Panc1 (cell line): ENCODE measurements around the gene INPPL1. TPM values are rescaled to one million over a fixed set of nuclear protein-coding genes. Genes with fewer than 3 reads are reported as not detected.

Experiments
- ATAC-seq: fragments of 200-7000 bp; cut with Tn5 transposase; 2 replicates; pipeline ENCODE4 v1.9.1; 2020; ENCODE audit warnings: mild to moderate bottlenecking, moderate library complexity
- BruUV-seq: library from RNA; stranded (reverse); fragments of 400-500 nt; replicated peaks from 2 replicates; lab custom pipeline; 2021; lab: Mats Ljungman, UMichigan
- CTCF ChIA-PET: fragments of 300-600 bp; sonication (Branson Sonifier 250); formaldehyde crosslinking; loops from one replicate; lab custom pipeline; 2022; ENCODE audit warnings: antibody characterized with exemption; lab: Charles Lee
- POLR2A ChIA-PET: fragments of 300-600 bp; sonication (Branson Sonifier 250); formaldehyde crosslinking; loops from one replicate; lab custom pipeline; 2022; ENCODE audit warnings: antibody characterized with exemption; lab: Charles Lee
- DNase-seq: peaks from one replicate; pipeline ENCODE4 v3.0.0-alpha.2; 2010; ENCODE audit warnings: low read depth, low spot score
- H3K27ac ChIP-seq: 2 replicates; pipeline ENCODE4 v1.5.1; 2011; ENCODE audit warnings: mild to moderate bottlenecking, low read length, inconsistent platforms
- H3K27me3 ChIP-seq: fragments of 200-500 bp; sonication (Bioruptor generic); 2 replicates; pipeline ENCODE4 v1.6.0; 2014; ENCODE audit warnings: low read length, inconsistent platforms; ENCODE audit not compliant: control insufficient read depth, insufficient read depth
- H3K36me3 ChIP-seq: fragments of 200-500 bp; sonication (Bioruptor generic); 2 replicates; pipeline ENCODE4 v1.5.1; 2014; ENCODE audit warnings: inconsistent platforms, mild to moderate bottlenecking, low read length, moderate library complexity; ENCODE audit not compliant: control insufficient read depth, insufficient read depth
- H3K4me1 ChIP-seq: 2 replicates; pipeline ENCODE4 v1.5.1; 2011; ENCODE audit warnings: inconsistent platforms, mild to moderate bottlenecking, low read length, moderate library complexity; ENCODE audit not compliant: control insufficient read depth, insufficient read depth
- H3K4me3 ChIP-seq, 2 experiments: 2 replicates each; pipeline ENCODE4 v1.5.1; 2011 to 2012; ENCODE audit warnings: low read depth in 2 of 2, low read length in 2 of 2, mild to moderate bottlenecking in 2 of 2, inconsistent platforms in 1 of 2, moderate library complexity in 1 of 2
- H3K9me3 ChIP-seq: fragments of 200-500 bp; sonication (Bioruptor generic); 2 replicates; pipeline ENCODE4 v1.5.1; 2014; ENCODE audit warnings: low read depth, mild to moderate bottlenecking, inconsistent platforms, low read length, moderate library complexity; ENCODE audit not compliant: control insufficient read depth, insufficient read depth
- CTCF ChIP-seq: fragments of 450-650 bp; IDR thresholded peaks from 2 replicates; pipeline ENCODE4 v1.5.1; 2017; ENCODE audit warnings: mild to moderate bottlenecking
- POLR2AphosphoS5 ChIP-seq: IDR thresholded peaks from 2 replicates; pipeline ENCODE4 v1.6.1; 2012; ENCODE audit warnings: mild to moderate bottlenecking, low read depth, low read length, moderate library complexity
- SIN3A ChIP-seq: IDR thresholded peaks from 2 replicates; pipeline ENCODE4 v1.6.1; 2012; ENCODE audit warnings: low read depth, mild to moderate bottlenecking, low read length, moderate library complexity, borderline replicate concordance; ENCODE audit not compliant: insufficient read depth
- TCF7L2 ChIP-seq: IDR thresholded peaks from 2 replicates; pipeline ENCODE4 v1.6.1; 2011; ENCODE audit warnings: mild to moderate bottlenecking, low read depth, low read length, inconsistent platforms
- in situ Hi-C: cut with HindIII; loops from 2 replicates; pipeline ENCODE4 v1.10.0; 2016; ENCODE audit warnings: low sequenced_read_pairs, low pct_unique_long_range_greater_than_20kb
- intact Hi-C: fragments of 100-400 bp; cut with micrococcal nuclease; formaldehyde crosslinking; loops from one replicate; pipeline ENCODE4 v1.10.0; 2022; ENCODE audit not compliant: unreplicated experiment
- total RNA-seq: library from RNA; stranded (reverse); gene quantifications from one replicate; pipeline ENCODE4 v1.2.1, GENCODE V29; 2021; ENCODE audit not compliant: unreplicated experiment
- TF ChIP-seq, protein P1 (sequence below), 2 experiments: IDR thresholded peaks; 2 replicates each; pipeline ENCODE4 v1.6.1; 2011 to 2012; ENCODE audit warnings: low read depth in 2 of 2, control low read depth in 1 of 2, low read length in 1 of 2, mild to moderate bottlenecking in 1 of 2, moderate library complexity in 1 of 2; ENCODE audit not compliant: insufficient read depth in 1 of 2

The INPPL1 gene
- total RNA-seq, 1 experiment from 2014 or later, result 298 TPM

- intact Hi-C loops (no loop called here), in situ Hi-C loops (no loop called here)
- Histone ChIP-seq H3K36me3 (no peaks in the 10 kb centered on the region), H3K27ac (peak overlapping the region; percentile 89), H3K4me3 (peak overlapping the region; percentile 95), H3K9me3 (no peaks in the 10 kb centered on the region), H3K4me1 (peaks cover 22% of the 10 kb centered on the region), H3K27me3 (no peaks in the 10 kb centered on the region)
- ChIA-PET CTCF (interaction anchor here (0.6 to 0.7 kb wide), 2 partner anchors 15 to 198 kb away, joined by 4 read pairs; no protein-coding TSS in a partner anchor), POLR2A (no interaction called here)
- no TSS peak for BruUV-seq
- TF ChIP-seq POLR2AphosphoS5, result peak; percentile 48; the same call in 1 of the 2 replicates
- no peak for TF ChIP-seq CTCF
- no peak for TF ChIP-seq TCF7L2
- TF ChIP-seq SIN3A, result peak; percentile 87; the same call in 1 of the 2 replicates
- DNase-seq (peak; percentile 38), ATAC-seq (peak; percentile 86)
These were observed 1.5 kb upstream of the INPPL1 start for GRCh38 chr11:72222907-72223614.

DNA sequence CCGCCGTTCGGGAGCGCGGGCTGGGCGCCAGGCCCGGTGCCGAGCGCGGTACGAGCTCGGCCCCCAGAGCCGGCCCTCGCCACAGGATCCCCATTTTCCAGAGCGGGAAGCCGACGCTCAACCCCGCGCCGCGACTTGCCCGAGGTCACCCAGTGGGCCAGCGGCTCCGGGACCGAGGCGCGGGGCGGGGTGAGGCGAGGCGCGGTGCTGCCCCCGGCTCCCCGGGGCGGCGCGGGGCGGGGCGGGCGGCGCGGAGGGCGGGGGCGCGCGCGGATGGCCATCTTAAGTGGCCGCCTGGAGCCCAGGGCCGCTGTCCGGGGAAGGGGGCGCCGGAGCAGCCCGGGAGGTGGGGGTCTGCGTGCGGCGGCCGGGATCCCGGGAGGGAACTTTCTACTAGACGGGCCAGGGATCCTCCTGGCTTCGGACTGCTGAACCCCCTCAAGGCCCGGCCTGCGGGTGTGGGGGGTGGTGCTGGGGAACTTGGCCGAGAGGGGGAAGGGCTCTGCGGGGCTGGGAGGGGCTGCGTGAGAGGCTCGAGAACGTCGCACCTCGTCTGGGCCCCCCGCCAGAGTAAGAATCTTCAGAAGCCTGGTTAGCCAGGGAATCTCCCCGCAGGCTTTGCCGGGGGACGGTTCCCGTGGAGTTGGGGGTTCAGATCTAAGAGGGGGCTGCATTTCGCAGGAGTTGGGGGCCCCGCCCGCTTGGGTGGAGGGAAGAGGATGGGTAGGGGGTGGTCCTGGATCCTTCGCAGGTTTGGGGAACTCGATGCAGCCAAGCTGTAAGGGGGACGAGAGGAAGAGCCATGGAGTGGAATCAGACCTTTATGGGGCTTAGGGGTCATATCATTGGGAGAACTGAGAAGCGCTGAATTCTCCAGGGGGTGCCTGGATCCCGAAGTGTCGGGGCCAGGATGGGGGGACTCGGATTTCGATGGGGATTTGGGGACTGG lies 678 bp upstream of the INPPL1 start:
- CTCF ChIA-PET, result interaction anchor here (0.6 to 0.7 kb wide), 2 partner anchors 14 to 199 kb away, joined by 4 read pairs; no protein-coding TSS in a partner anchor
- in situ Hi-C loops, result no loop called here
- BruUV-seq, result no TSS peak

GRCh38 chr11:72225411-72225951 lies 914 bp downstream of the INPPL1 start:
- Histone ChIP-seq H3K27me3 (no peaks in the 10 kb centered on the region), H3K4me3 (peak overlapping the region; percentile 95), H3K36me3 (peaks cover 5% of the 10 kb centered on the region), H3K4me1 (peaks cover 22% of the 10 kb centered on the region), H3K27ac (peak overlapping the region; percentile 65), H3K9me3 (no peaks in the 10 kb centered on the region)
- ATAC-seq (no peak), DNase-seq (no peak)
- ChIA-PET POLR2A (interaction anchor here (0.5 kb wide), 1 partner anchor 209 kb away, joined by 9 read pairs; no protein-coding TSS in a partner anchor), CTCF (interaction anchor here (0.9 kb wide), 1 partner anchor 42 kb away, joined by 3 read pairs; no protein-coding TSS in a partner anchor)
- in situ Hi-C loops (no loop called here), intact Hi-C loops (no loop called here)
- TF ChIP-seq, protein P1, sequence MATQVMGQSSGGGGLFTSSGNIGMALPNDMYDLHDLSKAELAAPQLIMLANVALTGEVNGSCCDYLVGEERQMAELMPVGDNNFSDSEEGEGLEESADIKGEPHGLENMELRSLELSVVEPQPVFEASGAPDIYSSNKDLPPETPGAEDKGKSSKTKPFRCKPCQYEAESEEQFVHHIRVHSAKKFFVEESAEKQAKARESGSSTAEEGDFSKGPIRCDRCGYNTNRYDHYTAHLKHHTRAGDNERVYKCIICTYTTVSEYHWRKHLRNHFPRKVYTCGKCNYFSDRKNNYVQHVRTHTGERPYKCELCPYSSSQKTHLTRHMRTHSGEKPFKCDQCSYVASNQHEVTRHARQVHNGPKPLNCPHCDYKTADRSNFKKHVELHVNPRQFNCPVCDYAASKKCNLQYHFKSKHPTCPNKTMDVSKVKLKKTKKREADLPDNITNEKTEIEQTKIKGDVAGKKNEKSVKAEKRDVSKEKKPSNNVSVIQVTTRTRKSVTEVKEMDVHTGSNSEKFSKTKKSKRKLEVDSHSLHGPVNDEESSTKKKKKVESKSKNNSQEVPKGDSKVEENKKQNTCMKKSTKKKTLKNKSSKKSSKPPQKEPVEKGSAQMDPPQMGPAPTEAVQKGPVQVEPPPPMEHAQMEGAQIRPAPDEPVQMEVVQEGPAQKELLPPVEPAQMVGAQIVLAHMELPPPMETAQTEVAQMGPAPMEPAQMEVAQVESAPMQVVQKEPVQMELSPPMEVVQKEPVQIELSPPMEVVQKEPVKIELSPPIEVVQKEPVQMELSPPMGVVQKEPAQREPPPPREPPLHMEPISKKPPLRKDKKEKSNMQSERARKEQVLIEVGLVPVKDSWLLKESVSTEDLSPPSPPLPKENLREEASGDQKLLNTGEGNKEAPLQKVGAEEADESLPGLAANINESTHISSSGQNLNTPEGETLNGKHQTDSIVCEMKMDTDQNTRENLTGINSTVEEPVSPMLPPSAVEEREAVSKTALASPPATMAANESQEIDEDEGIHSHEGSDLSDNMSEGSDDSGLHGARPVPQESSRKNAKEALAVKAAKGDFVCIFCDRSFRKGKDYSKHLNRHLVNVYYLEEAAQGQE (IDR thresholded peaks at IDR 0.05; ENCODE audit: insufficient read depth in 1 of 2, low read depth in 2 of 2, low read length in 1 of 2), result no peak
- TF ChIP-seq TCF7L2, result no peak
- TF ChIP-seq SIN3A, result no peak
- no TSS peak for BruUV-seq

More for the DNA sequence above, 678 bp upstream of the INPPL1 start:
- DNase-seq (no peak), ATAC-seq (peak; percentile 87)
- peak overlapping the region; percentile 95 for H3K4me3 ChIP-seq
- H3K9me3 ChIP-seq, result no peaks in the 10 kb centered on the region
- peak overlapping the region; percentile 97 for H3K27ac ChIP-seq
- H3K36me3 ChIP-seq, result no peaks in the 10 kb centered on the region; the same call in 1 of the 2 replicates
- peaks cover 22% of the 10 kb centered on the region for H3K4me1 ChIP-seq
- TF ChIP-seq TCF7L2, result no peak
- TF ChIP-seq SIN3A, result peak; percentile 46; the same call in 1 of the 2 replicates
- H3K27me3 ChIP-seq, result no peaks in the 10 kb centered on the region
- POLR2A ChIA-PET, result no interaction called here
- intact Hi-C loops, result no loop called here
